Activated CD8-positive, alpha-beta memory T cell treated with anti-CD3 and anti-CD28 coated beads, Interleukin-2, amount 50 U/mL, for 48 hours (primary cell): Measurements from ENCODE around the gene ZBTB49.

Experiments used
- DNase-seq: peaks from one replicate; pipeline ENCODE4 v3.0.0-alpha.2; 2020

ZBTB49 gene

GRCh38 chr4:4284827-4285618 lies 5.0 kb upstream of the ZBTB49 start:
- DNase-seq = no peak

- no peak for DNase-seq
Observed at GRCh38 chr4:4288098-4288497, 2.0 kb upstream of the ZBTB49 start.

- DNase-seq = no peak
Observed at GRCh38 chr4:4289055-4289454, 996 bp upstream of the ZBTB49 start.

DNA sequence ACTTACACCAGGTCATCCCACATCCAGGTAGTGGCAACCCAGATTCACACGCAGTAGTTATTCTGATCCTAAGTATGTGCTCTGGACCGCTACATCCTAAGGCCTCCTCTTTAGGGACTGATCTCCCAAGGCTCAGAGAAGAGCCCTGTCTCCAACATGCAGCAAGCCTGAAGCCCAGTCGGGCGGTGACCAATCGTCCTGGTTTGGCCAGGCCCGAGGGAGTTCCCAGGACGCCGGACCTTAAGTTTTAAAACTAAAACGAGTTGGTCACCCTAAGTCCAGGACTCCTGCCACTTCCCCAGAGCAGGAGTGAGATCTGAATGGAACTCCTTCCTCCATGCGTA lies 482 bp upstream of the ZBTB49 start:
- DNase-seq = no peak

- no peak for DNase-seq
Observed at GRCh38 chr4:4293279-4293678, 3.2 kb downstream of the ZBTB49 start.

GRCh38 chr4:4296283-4296846 lies 6.3 kb downstream of the ZBTB49 start:
- DNase-seq = no peak

DNA sequence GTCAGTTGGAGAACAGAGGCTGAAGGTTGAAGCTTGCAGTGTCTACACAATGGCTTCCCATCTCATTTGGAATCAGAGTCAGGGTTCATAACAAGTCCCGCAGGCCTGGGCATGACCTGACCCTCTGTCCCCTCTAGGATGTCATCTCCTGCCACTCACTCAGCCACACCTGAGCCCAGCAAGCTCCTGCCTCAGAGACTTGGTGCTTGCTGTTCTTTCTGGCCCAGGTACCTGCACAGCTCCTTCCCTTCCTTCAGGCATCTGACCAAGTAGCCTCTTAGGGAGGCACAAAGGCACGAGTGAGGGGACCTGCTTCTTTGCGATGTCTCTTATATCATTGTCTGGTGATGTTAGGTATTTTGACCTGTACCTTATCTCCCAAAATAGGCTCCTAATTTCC lies 9.0 kb downstream of the ZBTB49 start:
- no peak for DNase-seq

- DNase-seq = no peak
Observed at GRCh38 chr4:4302001-4302400, 11.9 kb downstream of the ZBTB49 start.

DNA sequence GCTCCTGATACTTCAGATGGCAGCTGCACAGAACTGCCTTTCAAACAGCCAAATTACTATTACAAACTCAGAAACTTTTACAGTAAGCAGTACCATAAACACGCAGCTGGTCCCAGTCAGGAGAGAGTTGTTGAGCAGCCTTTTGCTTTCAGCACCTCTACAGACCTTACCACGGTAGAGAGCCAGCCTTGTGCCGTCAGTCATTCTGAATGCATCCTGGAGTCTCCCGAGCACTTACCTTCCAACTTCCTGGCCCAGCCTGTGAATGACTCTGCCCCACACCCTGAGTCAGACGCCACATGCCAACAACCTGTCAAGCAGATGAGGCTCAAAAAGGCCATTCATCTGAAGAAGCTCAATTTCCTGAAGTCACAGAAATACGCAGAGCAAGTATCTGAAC lies 12.4 kb downstream of the ZBTB49 start:
- DNase-seq = peak; percentile 28

DNA sequence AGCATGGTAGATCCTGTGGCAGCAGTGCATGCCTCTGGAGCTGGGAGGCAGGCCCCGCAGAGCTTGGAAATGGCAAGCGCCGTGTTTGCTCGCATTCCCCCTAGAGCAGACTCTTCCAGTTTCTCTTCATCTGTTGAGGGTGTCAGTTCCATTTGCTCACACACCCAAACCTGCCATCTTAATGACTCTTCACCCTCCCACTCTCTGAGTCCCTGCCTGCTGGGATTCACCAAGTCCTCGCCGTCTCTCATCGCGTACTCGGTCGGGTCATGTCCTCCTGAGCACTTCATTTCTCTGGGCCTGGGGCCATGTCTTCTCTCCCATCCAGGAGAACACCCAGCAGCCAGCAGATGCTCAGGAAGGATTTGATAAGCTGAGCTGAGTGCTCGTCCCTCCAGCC lies 16.9 kb downstream of the ZBTB49 start:
- DNase-seq = peak; percentile 40

DNA sequence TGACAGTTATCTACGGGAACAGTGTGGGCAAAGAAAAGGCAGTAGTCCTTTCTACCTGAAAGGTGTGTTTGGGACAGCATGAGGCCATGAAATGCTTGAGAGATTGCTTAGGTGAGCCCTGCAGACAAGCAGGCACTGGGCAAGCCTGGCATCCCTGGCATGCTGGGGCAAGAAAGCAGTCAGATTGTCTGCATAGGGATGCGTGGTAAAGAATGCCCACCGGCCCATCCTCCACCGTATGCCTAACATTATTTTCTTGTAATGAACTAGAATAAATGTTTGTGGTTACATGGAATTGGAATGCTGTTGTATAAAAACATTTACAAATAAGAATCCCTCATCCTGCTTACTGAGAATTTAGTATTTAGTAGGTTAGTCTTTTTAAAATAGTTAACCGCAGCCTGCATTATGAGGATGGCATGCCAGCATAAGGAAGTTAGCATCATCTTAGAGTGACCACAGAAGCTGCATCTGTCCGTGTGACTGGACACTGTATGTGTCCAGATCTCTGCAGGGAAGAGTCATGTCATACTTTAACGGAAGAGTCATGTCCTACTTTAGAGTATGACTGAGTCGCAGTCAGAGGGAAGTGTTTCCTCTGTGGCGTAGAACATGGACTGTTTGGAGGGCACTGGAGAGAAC lies 18.9 kb downstream of the ZBTB49 start:
- DNase-seq = no peak

DNA sequence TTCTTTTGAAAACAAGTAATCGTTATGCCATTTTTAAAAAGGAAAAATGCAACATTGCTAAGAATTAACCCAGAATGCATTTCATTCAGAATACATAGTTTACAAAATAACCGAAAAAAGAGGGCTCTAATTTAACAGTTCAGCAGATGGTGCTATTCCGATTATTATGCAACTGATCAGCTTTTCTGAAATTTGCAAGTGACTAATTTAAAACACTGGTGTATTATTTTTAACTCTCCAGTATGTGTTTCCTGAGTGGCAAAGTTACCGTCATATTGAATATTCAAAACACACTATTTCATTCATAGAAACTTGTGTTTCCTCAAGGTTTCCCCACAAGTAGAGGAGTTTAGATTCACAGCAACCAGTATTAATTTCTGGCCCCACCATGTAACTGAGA lies 21.1 kb downstream of the ZBTB49 start:
- no peak for DNase-seq

GRCh38 chr4:4315461-4316149 lies 25.6 kb downstream of the ZBTB49 start:
- no peak for DNase-seq

DNA sequence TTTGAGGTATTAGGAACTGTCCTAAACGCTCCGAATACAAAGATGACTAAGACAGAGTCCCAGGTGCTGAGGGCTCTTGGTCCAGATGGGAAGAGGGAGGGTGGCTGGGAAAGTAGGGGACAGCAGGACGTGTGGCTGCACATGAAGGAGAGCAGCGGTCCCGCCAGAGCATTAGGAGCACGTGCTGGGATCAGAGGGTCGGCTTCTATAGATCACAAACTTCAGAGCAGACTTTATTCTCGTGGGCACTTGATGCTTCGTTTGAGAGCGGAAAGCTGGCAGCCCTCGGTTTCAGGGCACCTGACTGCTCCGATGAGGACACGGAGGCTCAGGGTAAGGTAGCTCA lies 26.1 kb downstream of the ZBTB49 start:
- DNase-seq = no peak

- DNase-seq = no peak
Observed at GRCh38 chr4:4317496-4318232, 27.6 kb downstream of the ZBTB49 start.

DNA sequence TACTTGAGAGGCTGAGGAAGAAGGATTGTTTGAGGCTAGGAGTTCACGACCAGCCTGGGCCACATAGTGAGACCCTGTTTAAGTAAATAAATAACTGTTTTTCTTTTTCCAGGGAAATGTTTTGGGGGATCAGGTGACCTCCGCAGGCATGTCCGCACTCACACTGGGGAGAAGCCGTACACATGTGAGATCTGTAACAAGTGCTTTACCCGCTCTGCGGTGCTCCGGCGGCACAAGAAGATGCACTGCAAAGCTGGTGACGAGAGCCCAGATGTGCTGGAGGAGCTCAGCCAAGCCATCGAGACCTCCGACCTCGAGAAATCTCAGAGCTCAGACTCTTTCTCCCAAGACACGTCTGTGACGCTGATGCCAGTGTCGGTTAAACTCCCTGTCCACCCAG lies 30.5 kb downstream of the ZBTB49 start:
- no peak for DNase-seq

- DNase-seq = no peak
Observed at GRCh38 chr4:4320951-4321714, 31.1 kb downstream of the ZBTB49 start.

DNA sequence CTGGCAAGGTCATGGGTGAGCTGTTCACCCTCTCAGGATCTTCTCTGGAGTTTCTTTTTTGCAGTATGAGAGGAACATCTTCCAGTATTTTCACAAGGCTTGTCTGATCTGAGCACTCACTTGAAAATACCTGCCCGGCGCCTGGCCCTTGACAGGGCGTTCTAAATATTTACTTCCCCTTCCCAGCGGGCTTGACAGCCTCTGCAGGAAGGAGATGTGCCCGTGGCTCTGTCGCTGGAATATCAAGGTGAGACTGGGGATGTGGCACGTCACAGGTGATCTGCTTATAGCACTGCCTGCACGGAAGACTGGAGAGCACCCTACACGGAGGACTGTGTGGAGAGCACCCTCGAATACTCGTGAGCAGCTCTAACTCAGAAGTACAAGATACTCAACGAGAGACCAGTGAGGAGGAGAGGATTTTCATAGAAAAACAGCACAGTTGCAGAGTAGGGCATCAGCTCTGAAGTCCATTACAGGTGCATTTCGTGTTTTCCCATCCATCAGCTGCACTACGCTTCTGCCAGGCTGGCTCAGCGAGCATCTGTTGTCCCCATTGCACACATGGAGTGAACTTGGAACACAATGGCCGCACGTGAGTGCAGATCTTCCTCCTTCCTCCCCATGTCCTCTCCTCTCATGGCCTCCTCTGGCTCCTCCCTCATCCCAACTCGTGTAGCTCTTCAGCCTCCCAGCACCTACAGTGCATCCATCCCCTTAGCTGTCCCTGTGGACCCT lies 32.1 kb downstream of the ZBTB49 start:
- DNase-seq = no peak

DNA sequence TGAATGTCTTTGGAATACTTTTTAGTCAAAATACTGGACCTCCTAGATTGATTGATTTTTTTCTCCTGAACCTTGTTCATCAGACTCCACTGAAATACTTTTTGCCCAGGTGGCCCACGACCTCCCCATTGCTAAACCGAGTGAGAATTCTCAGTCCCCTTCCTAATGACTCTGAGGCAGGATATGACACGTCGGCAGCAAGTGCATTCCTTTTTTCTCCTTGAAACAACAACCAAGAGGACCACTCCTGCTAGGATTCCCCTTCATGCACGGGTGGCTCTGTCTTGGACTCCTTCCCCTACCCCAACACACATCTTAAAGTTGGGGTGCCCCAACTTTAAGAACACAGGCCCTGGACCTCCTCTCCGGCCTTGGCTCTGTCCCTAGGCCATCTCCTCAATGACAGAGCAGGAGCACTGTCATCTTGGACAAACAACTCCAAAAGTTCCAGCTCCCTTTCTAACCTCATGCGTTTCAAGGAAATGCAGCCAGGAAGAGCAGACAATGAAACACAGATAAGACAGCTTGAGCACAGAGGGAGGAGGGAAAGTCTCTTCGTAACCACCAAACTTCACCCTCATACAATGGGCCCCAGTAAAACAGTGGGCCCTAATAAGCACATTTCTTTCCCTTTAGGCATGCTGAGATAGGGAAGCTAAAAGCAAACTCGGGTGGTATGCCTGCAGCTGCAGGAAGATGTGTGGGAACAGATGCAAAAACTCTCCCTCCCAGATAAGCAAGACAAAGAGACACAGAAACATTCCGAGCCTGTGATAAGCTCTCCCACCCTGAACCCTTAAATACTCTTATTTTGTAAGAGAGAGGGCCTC lies 33.9 kb downstream of the ZBTB49 start:
- no peak for DNase-seq

- no peak for DNase-seq
Observed at GRCh38 chr4:4325321-4325720, 35.3 kb downstream of the ZBTB49 start.

DNA sequence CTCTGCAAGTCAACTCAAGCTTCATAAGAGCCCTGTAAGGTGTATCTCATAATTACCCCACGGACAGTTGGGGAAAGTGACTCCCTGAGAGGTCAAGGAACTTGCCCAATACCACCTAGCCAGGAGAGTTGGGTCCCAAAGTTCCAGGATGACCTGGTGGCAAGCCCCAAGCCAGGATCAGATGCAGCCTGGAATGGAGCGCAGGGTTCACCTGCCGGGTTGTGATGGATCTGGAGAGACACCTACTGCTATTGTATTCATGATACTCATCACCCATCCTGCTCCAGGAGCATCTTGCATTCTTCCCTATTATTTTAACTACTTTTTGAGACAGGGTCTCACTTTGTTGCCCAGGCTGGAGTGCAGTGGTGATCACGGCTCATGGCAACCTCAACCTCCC lies 36.1 kb downstream of the ZBTB49 start:
- no peak for DNase-seq
